GM19238 (cell line): ENCODE measurements around the gene DAZAP1.
A peak's percentile ranks its signal among the peaks of the same experiment; 100 is the strongest.

Experiments
- DNase-seq: peaks from one replicate; pipeline ENCODE4 v3.0.0; 2011; ENCODE audit warnings: low spot score; ENCODE audit not compliant: insufficient read length

The DAZAP1 gene

GRCh38 chr19:1407528-1408299 is at the start of gene DAZAP1:
Gene DAZAP1 (plus strand): TSS chr19:1407586. CDS start chr19:1407774, 188 bp downstream.
- no peak for DNase-seq

GRCh38 chr19:1360126-1360817 is 47.1 kb upstream of the DAZAP1 start:
- no peak for DNase-seq

- no peak for DNase-seq
Measured at GRCh38 chr19:1360818-1361461, 46.4 kb upstream of the DAZAP1 start.

- DNase-seq: no peak
Measured at GRCh38 chr19:1361601-1362386, 45.6 kb upstream of the DAZAP1 start.

- peak; percentile 40 for DNase-seq
Measured at GRCh38 chr19:1362387-1363257, 44.8 kb upstream of the DAZAP1 start.

GRCh38 chr19:1363599-1363998 is 43.8 kb upstream of the DAZAP1 start:
- no peak for DNase-seq

GRCh38 chr19:1364070-1364704 is 43.2 kb upstream of the DAZAP1 start:
- peak; percentile 38 for DNase-seq

GRCh38 chr19:1365319-1366269 is 41.8 kb upstream of the DAZAP1 start:
- no peak for DNase-seq

GRCh38 chr19:1366296-1366695 is 41.1 kb upstream of the DAZAP1 start:
- DNase-seq: no peak

- DNase-seq: no peak
Measured at GRCh38 chr19:1366899-1367870, 40.2 kb upstream of the DAZAP1 start.

- DNase-seq: no peak
Measured at GRCh38 chr19:1369214-1369805, 38.1 kb upstream of the DAZAP1 start.

- no peak for DNase-seq
Measured at GRCh38 chr19:1370579-1371361, 36.6 kb upstream of the DAZAP1 start.

- no peak for DNase-seq
Measured at GRCh38 chr19:1373042-1373533, 34.3 kb upstream of the DAZAP1 start.

GRCh38 chr19:1373534-1374249 is 33.7 kb upstream of the DAZAP1 start:
- DNase-seq: no peak

- no peak for DNase-seq
Measured at GRCh38 chr19:1374250-1374577, 33.2 kb upstream of the DAZAP1 start.

- no peak for DNase-seq
Measured at GRCh38 chr19:1376415-1376805, 31.0 kb upstream of the DAZAP1 start.
